ENCODE data around the gene RACK1.

DNA sequence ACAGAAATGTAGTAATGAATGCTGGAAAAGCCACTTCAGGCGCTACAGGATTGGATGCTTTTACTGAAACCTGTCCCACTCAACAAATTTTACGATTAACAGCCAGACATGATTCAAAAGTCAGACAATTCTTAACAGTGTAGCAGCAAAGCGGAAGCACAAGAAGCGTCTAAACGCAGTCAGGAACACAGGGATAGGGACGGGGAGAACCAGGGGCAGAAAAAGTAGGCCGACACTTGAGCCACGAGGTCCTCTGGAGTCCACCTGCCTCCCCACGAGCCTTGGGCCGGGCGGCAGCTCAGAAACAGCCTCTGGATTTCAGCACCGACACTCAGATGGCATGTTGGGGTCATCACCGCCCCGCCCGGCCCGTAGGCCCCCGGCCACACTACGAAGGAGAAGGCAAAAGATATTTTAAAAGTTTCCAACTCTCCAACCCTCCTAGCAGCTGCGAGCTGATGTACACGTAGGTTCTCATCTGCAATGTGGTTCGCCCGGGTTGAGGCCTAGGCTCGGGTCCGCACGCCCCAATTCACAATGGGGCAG lies 615 bp downstream of the RACK1 start:
- TF ChIP-seq, protein P1, sequence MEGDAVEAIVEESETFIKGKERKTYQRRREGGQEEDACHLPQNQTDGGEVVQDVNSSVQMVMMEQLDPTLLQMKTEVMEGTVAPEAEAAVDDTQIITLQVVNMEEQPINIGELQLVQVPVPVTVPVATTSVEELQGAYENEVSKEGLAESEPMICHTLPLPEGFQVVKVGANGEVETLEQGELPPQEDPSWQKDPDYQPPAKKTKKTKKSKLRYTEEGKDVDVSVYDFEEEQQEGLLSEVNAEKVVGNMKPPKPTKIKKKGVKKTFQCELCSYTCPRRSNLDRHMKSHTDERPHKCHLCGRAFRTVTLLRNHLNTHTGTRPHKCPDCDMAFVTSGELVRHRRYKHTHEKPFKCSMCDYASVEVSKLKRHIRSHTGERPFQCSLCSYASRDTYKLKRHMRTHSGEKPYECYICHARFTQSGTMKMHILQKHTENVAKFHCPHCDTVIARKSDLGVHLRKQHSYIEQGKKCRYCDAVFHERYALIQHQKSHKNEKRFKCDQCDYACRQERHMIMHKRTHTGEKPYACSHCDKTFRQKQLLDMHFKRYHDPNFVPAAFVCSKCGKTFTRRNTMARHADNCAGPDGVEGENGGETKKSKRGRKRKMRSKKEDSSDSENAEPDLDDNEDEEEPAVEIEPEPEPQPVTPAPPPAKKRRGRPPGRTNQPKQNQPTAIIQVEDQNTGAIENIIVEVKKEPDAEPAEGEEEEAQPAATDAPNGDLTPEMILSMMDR (IDR thresholded peaks at IDR 0.05) = no peak
- TF ChIP-seq POLR2A (IDR thresholded peaks at IDR 0.05) = no peak

All from uterus (tissue), 2 donors.